Measurements from ENCODE around the gene JDP2.

The JDP2 gene

GRCh38 chr14:75497191-75497590 is 69.4 kb downstream of the JDP2 start:
- TF ChIP-seq CTCF (conservative IDR thresholded peaks at IDR 0.05; ENCODE audit: low read depth, low read length) = no peak
- DNase-seq (ENCODE audit: low read depth) = no peak
- no peak overlapping the region for H3K4me3 ChIP-seq (ENCODE audit: low read length)

GRCh38 chr14:75497701-75498100 is 69.9 kb downstream of the JDP2 start:
- no peak overlapping the region for H3K4me3 ChIP-seq (ENCODE audit: low read length)
- no peak for TF ChIP-seq CTCF (conservative IDR thresholded peaks at IDR 0.05; ENCODE audit: low read depth, low read length)
- no peak for DNase-seq (ENCODE audit: low read depth)

- no peak for TF ChIP-seq CTCF (conservative IDR thresholded peaks at IDR 0.05; ENCODE audit: low read depth, low read length)
- no peak for DNase-seq (ENCODE audit: low read depth)
- H3K4me3 ChIP-seq (ENCODE audit: low read length) = no peak overlapping the region
Observed at GRCh38 chr14:75499084-75499875, 71.5 kb downstream of the JDP2 start.

GRCh38 chr14:75501080-75501479 is 73.3 kb downstream of the JDP2 start:
- H3K4me3 ChIP-seq (ENCODE audit: low read length) = no peak overlapping the region
- no peak for TF ChIP-seq CTCF (conservative IDR thresholded peaks at IDR 0.05; ENCODE audit: low read depth, low read length)
- no peak for DNase-seq (ENCODE audit: low read depth)

GRCh38 chr14:75504411-75504810 is 76.6 kb downstream of the JDP2 start:
- TF ChIP-seq CTCF (conservative IDR thresholded peaks at IDR 0.05; ENCODE audit: low read depth, low read length) = no peak
- no peak overlapping the region for H3K4me3 ChIP-seq (ENCODE audit: low read length)
- DNase-seq (ENCODE audit: low read depth) = no peak

GRCh38 chr14:75506930-75507329 is 79.1 kb downstream of the JDP2 start:
- H3K4me3 ChIP-seq (ENCODE audit: low read length) = no peak overlapping the region
- DNase-seq (ENCODE audit: low read depth) = no peak
- TF ChIP-seq CTCF (conservative IDR thresholded peaks at IDR 0.05; ENCODE audit: low read depth, low read length) = no peak

- TF ChIP-seq CTCF (conservative IDR thresholded peaks at IDR 0.05; ENCODE audit: low read depth, low read length) = no peak
- no peak for DNase-seq (ENCODE audit: low read depth)
- no peak overlapping the region for H3K4me3 ChIP-seq (ENCODE audit: low read length)
Observed at GRCh38 chr14:75510547-75510946, 82.7 kb downstream of the JDP2 start.

Data from retinal pigment epithelial cell (primary cell).